Measurements from ENCODE around the gene MMP17. TPM values are rescaled to one million over a fixed set of nuclear protein-coding genes. Genes with fewer than 3 reads are reported as not detected.

Gene MMP17
- total RNA-seq, 1 donor from 2014 or later: 40.1 TPM

DNA sequence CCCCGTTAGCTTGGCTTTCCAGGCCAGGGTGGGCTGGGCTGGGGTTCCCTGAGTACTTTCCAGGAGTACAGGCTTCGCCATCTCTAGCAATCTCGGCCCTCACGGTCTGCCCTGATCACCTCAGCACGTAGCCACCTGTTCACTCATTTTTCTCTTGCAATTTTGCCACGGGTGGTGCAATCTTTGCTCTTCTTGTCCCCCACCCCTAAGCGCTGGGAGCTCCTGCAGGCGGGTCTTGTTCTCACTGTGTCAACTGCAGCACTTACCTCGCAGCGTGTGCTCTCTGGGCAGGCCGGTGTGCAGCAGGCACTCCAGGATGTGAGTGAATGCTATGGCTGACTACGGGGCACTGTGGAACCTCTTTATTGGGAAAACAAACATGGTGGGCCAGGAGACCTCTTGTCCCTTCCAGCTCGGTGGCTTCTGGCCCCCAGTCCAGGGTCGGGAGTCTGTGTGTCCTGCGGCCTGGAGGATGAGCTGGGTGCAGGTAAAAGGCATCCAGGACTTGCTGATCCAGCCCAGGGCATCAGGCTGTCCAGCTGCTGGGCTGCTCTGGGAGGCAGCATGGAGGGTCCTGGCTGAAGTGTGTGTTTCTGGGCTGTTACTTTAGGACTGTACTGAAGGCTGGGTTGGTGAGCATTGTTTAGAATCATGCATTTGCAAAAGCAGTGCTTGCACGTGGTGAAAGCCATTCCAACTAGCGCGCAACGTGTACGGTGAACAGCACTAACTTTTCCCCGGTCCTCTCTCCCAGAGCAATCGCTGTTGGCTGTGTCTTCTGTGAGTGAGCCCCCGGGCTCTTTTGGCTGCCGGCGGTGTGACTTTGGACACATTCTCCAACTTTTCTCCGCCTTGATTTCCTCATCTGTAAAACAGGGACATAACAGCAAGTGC is 64.8 kb downstream of the MMP17 start:
- no peak for DNase-seq (ENCODE audit: low read depth)

DNA sequence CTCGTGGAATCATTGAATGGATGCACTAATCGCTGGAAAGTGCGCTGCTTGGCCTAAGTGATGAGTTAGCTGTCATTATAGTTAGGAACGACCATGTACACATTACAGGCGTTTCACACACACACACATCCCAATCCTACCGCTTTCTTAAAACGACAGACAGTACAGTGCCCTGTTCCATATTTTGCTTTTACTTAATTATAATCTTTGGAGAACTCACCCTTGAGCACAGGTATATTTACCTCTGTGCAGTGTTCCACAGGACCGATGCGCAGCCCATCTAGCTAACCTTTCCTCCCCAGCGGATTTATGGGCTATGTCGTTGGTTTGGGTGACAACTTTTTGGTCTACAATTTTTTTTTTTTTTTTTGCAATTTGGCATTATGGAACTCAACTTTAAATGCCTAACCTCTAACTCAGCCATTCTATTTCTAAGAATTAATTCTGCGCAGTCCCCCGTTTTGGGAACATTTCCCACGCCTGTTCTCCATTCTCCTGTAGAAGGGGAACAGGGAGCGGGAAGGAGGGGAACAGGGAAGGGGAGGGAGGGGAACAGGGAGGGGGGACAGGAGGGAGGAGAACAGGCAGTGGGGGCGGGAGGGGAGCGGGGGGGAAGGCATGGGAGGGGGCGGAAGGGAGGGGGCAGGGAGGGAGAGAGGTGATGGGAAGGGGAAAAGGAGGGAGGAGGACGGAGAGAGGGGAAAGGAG is 65.6 kb downstream of the MMP17 start:
- DNase-seq (ENCODE audit: low read depth): no peak

DNA sequence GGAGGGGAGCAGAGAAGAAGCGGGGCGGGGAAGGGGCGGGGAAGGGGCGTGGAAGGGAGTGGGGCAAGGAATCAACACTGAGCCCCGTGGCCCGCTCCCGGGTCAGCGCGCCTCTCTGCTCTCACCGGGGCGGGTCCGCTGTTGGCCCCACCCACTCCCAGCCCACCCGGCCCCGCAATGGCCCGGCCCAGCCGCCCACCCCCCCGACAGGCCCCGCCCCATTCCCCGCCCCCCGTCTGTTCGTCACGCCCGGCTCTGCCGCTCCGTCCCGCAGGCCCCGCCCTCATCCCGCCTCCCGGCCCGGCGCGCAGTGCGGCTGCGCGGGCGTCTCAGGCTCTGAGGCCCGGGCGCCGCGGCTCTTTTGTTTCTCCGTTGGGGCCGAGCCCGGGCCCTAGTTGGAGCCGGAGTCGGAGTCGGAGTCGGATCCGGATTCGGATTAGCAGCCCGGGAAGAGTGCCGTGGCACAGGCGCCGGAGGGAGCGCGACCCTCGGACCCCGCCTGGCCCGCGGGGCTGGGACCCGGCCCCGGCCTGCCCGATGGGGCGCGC is 66.2 kb downstream of the MMP17 start, which contains the start of gene ULK1:
Gene ULK1 (plus strand): TSS at position 310 of the 548 bp plus-strand sequence. CDS start 380 bp downstream, outside the sequence.
- peak; percentile 91 for DNase-seq (ENCODE audit: low read depth)

DNA sequence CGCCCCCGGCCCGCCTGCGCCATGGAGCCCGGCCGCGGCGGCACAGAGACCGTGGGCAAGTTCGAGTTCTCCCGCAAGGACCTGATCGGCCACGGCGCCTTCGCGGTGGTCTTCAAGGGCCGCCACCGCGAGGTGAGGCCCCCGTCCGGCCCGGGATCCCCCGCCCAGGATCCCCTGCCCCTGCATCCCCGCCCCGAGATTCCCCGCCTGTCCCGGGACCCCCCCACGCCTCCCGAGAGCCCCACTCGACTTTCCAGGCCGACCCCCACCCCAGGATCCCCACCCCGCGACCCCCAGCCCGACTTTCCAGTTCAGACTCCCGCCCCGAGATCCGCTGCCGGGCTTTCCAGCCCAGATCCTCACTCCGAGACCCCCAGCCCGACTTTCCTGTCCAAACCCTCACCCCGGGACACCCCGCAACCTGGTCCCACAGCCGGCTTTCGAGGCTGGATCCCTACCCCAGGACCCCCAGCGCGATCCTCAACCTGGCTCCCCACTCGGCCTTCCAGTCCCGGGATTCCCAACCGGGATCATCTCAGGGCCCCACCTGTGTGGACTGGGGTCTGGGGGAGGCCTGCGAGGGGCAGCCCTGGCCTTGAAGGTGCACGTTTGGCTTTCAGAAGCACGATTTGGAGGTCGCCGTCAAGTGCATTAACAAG is 66.9 kb downstream of the MMP17 start:
- DNase-seq (ENCODE audit: low read depth): no peak

GRCh38 chr12:131895640-131896079 is 67.5 kb downstream of the MMP17 start:
- DNase-seq (ENCODE audit: low read depth): no peak

- DNase-seq (ENCODE audit: low read depth): peak; percentile 93
Observed at GRCh38 chr12:131896080-131896810, 68.1 kb downstream of the MMP17 start.

- DNase-seq (ENCODE audit: low read depth): peak; percentile 96
Observed at GRCh38 chr12:131896811-131897270, 68.6 kb downstream of the MMP17 start.

- DNase-seq (ENCODE audit: low read depth): no peak
Observed at GRCh38 chr12:131897276-131897675, 69.1 kb downstream of the MMP17 start.

GRCh38 chr12:131897875-131898274 is 69.7 kb downstream of the MMP17 start:
- no peak for DNase-seq (ENCODE audit: low read depth)

DNA sequence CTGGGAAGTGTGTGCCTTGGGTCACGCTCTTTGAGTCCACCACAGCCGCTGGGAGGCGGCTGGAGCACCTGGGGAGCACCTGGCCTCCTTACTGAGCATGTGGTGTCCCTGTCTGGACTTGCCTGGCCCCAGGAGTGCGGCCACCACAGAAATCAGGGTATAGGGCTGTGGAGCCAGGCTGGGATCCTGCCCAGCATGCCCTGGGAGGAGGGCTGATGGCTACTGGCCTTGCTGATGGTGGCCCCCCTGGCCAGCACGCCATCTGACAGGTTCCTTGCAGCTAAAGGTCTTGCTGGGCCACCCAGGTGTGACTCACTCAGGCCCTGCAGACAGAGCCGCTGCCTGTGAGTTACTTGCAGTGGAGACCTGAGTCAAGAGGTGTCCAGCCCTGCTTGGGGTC is 72.2 kb downstream of the MMP17 start:
- no peak for DNase-seq (ENCODE audit: low read depth)

Other genes with a start within 250 kb of the MMP17 start
- 24.0 and 31.6 TPM in 2 replicates for gene SFSWAP, start 117.3 kb upstream of the MMP17 start, total RNA-seq
- gene ULK1, start 66.2 kb downstream of the MMP17 start, total RNA-seq: 11.2 and 21.3 TPM in 2 replicates
- 10.9 and 14.3 TPM in 2 replicates for gene PUS1, start 100.9 kb downstream of the MMP17 start, total RNA-seq
- gene EP400, start 121.5 kb downstream of the MMP17 start, total RNA-seq: 9.4 and 11.9 TPM in 2 replicates

Measured in myocyte (in vitro differentiated cells).